HCT116 (cell line): ENCODE data around the gene CLEC16A. TPM values are rescaled to one million over a fixed set of nuclear protein-coding genes. Genes with fewer than 3 reads are reported as not detected.

Source experiments
- ATAC-seq: fragments of 200-7000 bp; cut with Tn5 transposase; 2 replicates; pipeline ENCODE4 v1.9.1; 2020; ENCODE audit warnings: mild to moderate bottlenecking, moderate library complexity
- BruUV-seq: library from RNA; stranded (reverse); fragments of 400-500 nt; replicated peaks from 2 replicates; lab custom pipeline; 2021; lab: Mats Ljungman, UMichigan
- CTCF ChIA-PET: fragments of 300-600 bp; sonication (Branson Sonifier 250); formaldehyde crosslinking; loops from one replicate; lab custom pipeline; 2021; ENCODE audit warnings: antibody characterized with exemption; lab: Charles Lee
- POLR2A ChIA-PET: fragments of 300-600, 350-600 bp; sonication (Branson Sonifier 250); formaldehyde crosslinking; loops from one replicate; lab custom pipeline; 2021; ENCODE audit warnings: antibody characterized with exemption; lab: Charles Lee
- RAD21 ChIA-PET, 2 experiments: fragments of 300-600 bp; sonication (Branson Sonifier 250); formaldehyde crosslinking; loops; one replicate each; lab custom pipeline; 2023; ENCODE audit warnings: low total read pairs in 2 of 2; ENCODE audit not compliant: uncharacterized antibody in 2 of 2, unreplicated experiment in 2 of 2, low non-redundant PET in 1 of 2; lab: Charles Lee
- DNase-seq: peaks from one replicate; pipeline ENCODE4 v3.0.0-alpha.2; 2010; ENCODE audit warnings: low read depth, low spot score
- H2AFZ ChIP-seq: fragments of 200-600 bp; shearing (Covaris generic), sonication (generic); 2 replicates; pipeline ENCODE4 v1.6.1; 2017; ENCODE audit warnings: low read depth, mixed run types, mixed read lengths, antibody characterized with exemption, low read length; ENCODE audit not compliant: poor library complexity, severe bottlenecking
- H3K27ac ChIP-seq: 2 replicates; pipeline ENCODE4 v1.5.1; 2012; ENCODE audit warnings: low read depth, low read length
- H3K27me3 ChIP-seq: fragments of 200-600 bp; sonication (generic); 2 replicates; pipeline ENCODE4 v1.6.1; 2016; ENCODE audit warnings: mixed run types, low read length, mixed read lengths; ENCODE audit not compliant: insufficient read depth
- H3K36me3 ChIP-seq, 2 experiments: fragments of 200-500 bp in 1 of 2; fragments of 200-600 bp in 1 of 2; sonication (Bioruptor generic) in 1 of 2; sonication (generic) in 1 of 2; 2 replicates each; pipeline versions ENCODE4 v1.5.1 to v1.6.1; 2014 to 2016; ENCODE audit warnings: low read length in 2 of 2, inconsistent platforms in 1 of 2, mixed read lengths in 1 of 2, mixed run types in 1 of 2; ENCODE audit not compliant: insufficient read depth in 2 of 2, control insufficient read depth in 1 of 2
- H3K4me1 ChIP-seq, 2 experiments: fragments of 200-600 bp in 1 of 2; sonication (generic) in 1 of 2; 2 replicates each; pipeline versions ENCODE4 v1.5.1 to v1.6.1; 2012 to 2017; ENCODE audit warnings: low read length in 2 of 2, inconsistent platforms in 1 of 2, mild to moderate bottlenecking in 1 of 2, mixed read lengths in 1 of 2, mixed run types in 1 of 2, moderate library complexity in 1 of 2; ENCODE audit not compliant: insufficient read depth in 2 of 2, control insufficient read depth in 1 of 2
- H3K4me2 ChIP-seq: fragments of 200-600 bp; sonication (generic); 2 replicates; pipeline ENCODE4 v1.6.1; 2017; ENCODE audit warnings: mixed run types, low read length, mixed read lengths
- H3K4me3 ChIP-seq, 2 experiments: fragments of 200-600 bp in 1 of 2; sonication (generic) in 1 of 2; replicated peaks in 1 of 2; 2 replicates each; pipeline ENCODE4 v1.5.1; 2011 to 2016; ENCODE audit warnings: low read length in 2 of 2, control low read depth in 1 of 2, low read depth in 1 of 2, mild to moderate bottlenecking in 1 of 2, mixed read lengths in 1 of 2, mixed run types in 1 of 2
- H3K79me2 ChIP-seq: fragments of 200-600 bp; sonication (generic); 2 replicates; pipeline ENCODE4 v1.6.1; 2017; ENCODE audit warnings: mild to moderate bottlenecking, mixed run types, low read length, moderate library complexity, mixed read lengths; ENCODE audit not compliant: insufficient read depth
- H3K9ac ChIP-seq: fragments of 200-600 bp; sonication (generic); 2 replicates; pipeline ENCODE4 v1.6.1; 2016; ENCODE audit warnings: low read length, mixed read lengths
- H3K9me2 ChIP-seq: fragments of 200-600 bp; sonication (generic), shearing (Covaris generic); 2 replicates; pipeline ENCODE4 v1.6.1; 2017; ENCODE audit warnings: mixed run types, mild to moderate bottlenecking, moderate library complexity; ENCODE audit not compliant: insufficient read depth
- H3K9me3 ChIP-seq, 2 experiments: fragments of 200-500 bp in 1 of 2; fragments of 200-600 bp in 1 of 2; sonication (Bioruptor generic) in 1 of 2; sonication (generic) in 1 of 2; 2 replicates each; pipeline ENCODE4 v1.6.1; 2014 to 2017; ENCODE audit warnings: low read length in 2 of 2, mixed read lengths in 2 of 2, inconsistent platforms in 1 of 2, low read depth in 1 of 2, mild to moderate bottlenecking in 1 of 2, mixed run types in 1 of 2, moderate library complexity in 1 of 2; ENCODE audit not compliant: control insufficient read depth in 1 of 2, insufficient read depth in 1 of 2
- H4K20me1 ChIP-seq: fragments of 200-600 bp; sonication (generic), shearing (Covaris generic); 2 replicates; pipeline ENCODE4 v1.6.1; 2017; ENCODE audit warnings: mixed run types, mild to moderate bottlenecking, moderate library complexity; ENCODE audit not compliant: insufficient read depth
- ATF3 ChIP-seq: IDR thresholded peaks from 2 replicates; pipeline ENCODE4 v1.6.1; 2012
- CBX3 ChIP-seq: IDR thresholded peaks from 2 replicates; pipeline ENCODE4 v1.6.1; 2012; ENCODE audit warnings: low read depth
- CTCF ChIP-seq, 3 experiments: fragments of 200-600 bp in 1 of 3; sonication (generic) in 1 of 3; IDR thresholded peaks in 2 of 3; conservative IDR thresholded peaks in 1 of 3; 2 replicates each; pipeline ENCODE4 v1.5.1; 2012 to 2017; ENCODE audit warnings: low read depth in 2 of 3, low read length in 2 of 3, antibody characterized with exemption in 1 of 3, borderline replicate concordance in 1 of 3, control low read depth in 1 of 3, mild to moderate bottlenecking in 1 of 3, mixed read lengths in 1 of 3, mixed run types in 1 of 3, moderate library complexity in 1 of 3; ENCODE audit not compliant: insufficient read depth in 1 of 3
- EGR1 ChIP-seq: IDR thresholded peaks from 2 replicates; pipeline ENCODE4 v1.6.1; 2012; ENCODE audit warnings: low read depth
- EZH2 ChIP-seq: fragments of 200-600 bp; sonication (generic); IDR thresholded peaks from 2 replicates; pipeline ENCODE4 v1.6.1; 2017; ENCODE audit warnings: antibody characterized with exemption, mixed run types
- FOSL1 ChIP-seq: IDR thresholded peaks from 2 replicates; pipeline ENCODE4 v1.6.1; 2012; ENCODE audit warnings: low read depth
- JUND ChIP-seq: IDR thresholded peaks from 2 replicates; pipeline ENCODE4 v1.6.1; 2012
- POLR2A ChIP-seq: IDR thresholded peaks from 2 replicates; pipeline ENCODE4 v1.7.0; 2011; ENCODE audit warnings: borderline replicate concordance; ENCODE audit not compliant: insufficient read depth, insufficient read length; ENCODE audit errors: extremely low read depth
- RAD21 ChIP-seq: IDR thresholded peaks from 2 replicates; pipeline ENCODE4 v1.6.1; 2012; ENCODE audit warnings: low read depth, mild to moderate bottlenecking
- SRF ChIP-seq: IDR thresholded peaks from 2 replicates; pipeline ENCODE4 v1.6.1; 2012; ENCODE audit warnings: low read depth
- YY1 ChIP-seq: IDR thresholded peaks from 2 replicates; pipeline ENCODE4 v1.6.1; 2011; ENCODE audit warnings: low read length, low read depth, moderate library complexity, mild to moderate bottlenecking; ENCODE audit not compliant: insufficient replicate concordance; ENCODE audit errors: extremely low read depth
- ZFX ChIP-seq: fragments of 450-650 bp; IDR thresholded peaks from 2 replicates; pipeline ENCODE4 v1.6.1; 2017
- intact Hi-C: fragments of 100-400 bp; cut with micrococcal nuclease; formaldehyde crosslinking; loops from 2 replicates; pipeline ENCODE4 v1.10.0; 2022
- total RNA-seq: library from RNA; stranded (reverse); gene quantifications from one replicate; pipeline ENCODE4 v1.2.1, GENCODE V29; 2021; ENCODE audit not compliant: unreplicated experiment
- TF ChIP-seq, protein P1 (sequence below): IDR thresholded peaks from 2 replicates; pipeline ENCODE4 v1.6.1; 2012; ENCODE audit warnings: low read depth

The CLEC16A gene
- total RNA-seq, 1 experiment from 2014 or later: 18.0 TPM

DNA sequence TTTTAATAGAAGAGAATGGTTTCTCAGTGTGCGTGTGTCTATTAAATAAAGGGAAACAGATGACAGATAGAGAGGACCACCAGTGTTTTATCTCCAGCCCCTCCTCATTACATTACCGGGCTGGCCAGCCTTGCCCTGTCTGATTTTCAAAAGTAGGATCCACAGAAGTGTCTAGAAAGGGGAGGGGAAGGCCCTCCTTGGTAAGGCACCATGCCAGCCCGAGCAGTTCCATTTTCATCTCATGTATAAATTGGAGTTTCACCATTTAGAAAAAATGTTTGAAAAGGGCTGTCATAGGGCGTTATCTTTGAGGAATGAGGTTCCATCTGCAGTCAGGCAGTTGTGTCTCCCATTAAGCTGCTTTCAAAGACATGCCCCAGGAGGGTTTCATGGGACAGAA lies 214.9 kb downstream of the CLEC16A start:
- H3K36me3 ChIP-seq: no peaks in the 10 kb centered on the region
- BruUV-seq: no TSS peak
- DNase-seq (no peak), ATAC-seq (no peak)
- H2AFZ ChIP-seq: no peak overlapping the region
- ChIA-PET POLR2A (no interaction called here), RAD21 (no interaction called here), CTCF (no interaction called here)
- no peaks in the 10 kb centered on the region for H3K79me2 ChIP-seq
- no peak overlapping the region for H3K27ac ChIP-seq
- no peaks in the 10 kb centered on the region for H3K27me3 ChIP-seq
- H4K20me1 ChIP-seq: no peaks in the 10 kb centered on the region
- intact Hi-C loops: no loop called here
- no peak overlapping the region for H3K4me3 ChIP-seq
- no peaks in the 10 kb centered on the region for H3K9me3 ChIP-seq
- H3K4me2 ChIP-seq: no peak overlapping the region
- TF ChIP-seq FOSL1 (no peak), ZFX (no peak), RAD21 (no peak), JUND (no peak)
- TF ChIP-seq, protein P1, sequence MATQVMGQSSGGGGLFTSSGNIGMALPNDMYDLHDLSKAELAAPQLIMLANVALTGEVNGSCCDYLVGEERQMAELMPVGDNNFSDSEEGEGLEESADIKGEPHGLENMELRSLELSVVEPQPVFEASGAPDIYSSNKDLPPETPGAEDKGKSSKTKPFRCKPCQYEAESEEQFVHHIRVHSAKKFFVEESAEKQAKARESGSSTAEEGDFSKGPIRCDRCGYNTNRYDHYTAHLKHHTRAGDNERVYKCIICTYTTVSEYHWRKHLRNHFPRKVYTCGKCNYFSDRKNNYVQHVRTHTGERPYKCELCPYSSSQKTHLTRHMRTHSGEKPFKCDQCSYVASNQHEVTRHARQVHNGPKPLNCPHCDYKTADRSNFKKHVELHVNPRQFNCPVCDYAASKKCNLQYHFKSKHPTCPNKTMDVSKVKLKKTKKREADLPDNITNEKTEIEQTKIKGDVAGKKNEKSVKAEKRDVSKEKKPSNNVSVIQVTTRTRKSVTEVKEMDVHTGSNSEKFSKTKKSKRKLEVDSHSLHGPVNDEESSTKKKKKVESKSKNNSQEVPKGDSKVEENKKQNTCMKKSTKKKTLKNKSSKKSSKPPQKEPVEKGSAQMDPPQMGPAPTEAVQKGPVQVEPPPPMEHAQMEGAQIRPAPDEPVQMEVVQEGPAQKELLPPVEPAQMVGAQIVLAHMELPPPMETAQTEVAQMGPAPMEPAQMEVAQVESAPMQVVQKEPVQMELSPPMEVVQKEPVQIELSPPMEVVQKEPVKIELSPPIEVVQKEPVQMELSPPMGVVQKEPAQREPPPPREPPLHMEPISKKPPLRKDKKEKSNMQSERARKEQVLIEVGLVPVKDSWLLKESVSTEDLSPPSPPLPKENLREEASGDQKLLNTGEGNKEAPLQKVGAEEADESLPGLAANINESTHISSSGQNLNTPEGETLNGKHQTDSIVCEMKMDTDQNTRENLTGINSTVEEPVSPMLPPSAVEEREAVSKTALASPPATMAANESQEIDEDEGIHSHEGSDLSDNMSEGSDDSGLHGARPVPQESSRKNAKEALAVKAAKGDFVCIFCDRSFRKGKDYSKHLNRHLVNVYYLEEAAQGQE: no peak
- H3K9ac ChIP-seq: no peak overlapping the region
- no peaks in the 10 kb centered on the region for H3K4me1 ChIP-seq
- H3K9me2 ChIP-seq: no peaks in the 10 kb centered on the region

DNA sequence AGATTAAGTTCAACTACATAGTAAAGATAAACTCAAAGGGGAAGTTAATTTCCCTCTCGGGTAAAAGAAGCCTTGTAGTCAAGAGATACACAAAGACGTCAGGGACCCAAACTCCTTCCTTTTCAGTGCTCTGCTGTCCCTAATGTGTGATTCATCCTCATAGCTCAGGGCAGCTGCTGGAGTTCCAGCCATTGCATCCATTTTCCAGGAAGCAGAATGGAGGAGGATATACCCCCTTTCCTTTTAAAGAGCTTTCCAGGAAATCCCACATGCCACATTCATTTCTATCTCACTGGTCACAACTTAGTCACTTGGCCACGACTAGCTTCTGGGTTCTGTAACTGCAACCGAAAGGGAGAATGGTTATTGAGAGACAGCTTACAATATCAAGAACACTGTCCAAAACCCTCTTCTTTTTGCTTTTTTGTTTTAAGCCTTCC lies 216.3 kb downstream of the CLEC16A start:
- ChIA-PET POLR2A (no interaction called here), RAD21 (no interaction called here), CTCF (no interaction called here)
- no peaks in the 10 kb centered on the region for H3K27me3 ChIP-seq
- H2AFZ ChIP-seq: no peak overlapping the region
- no peaks in the 10 kb centered on the region for H3K79me2 ChIP-seq
- no peaks in the 10 kb centered on the region for H3K36me3 ChIP-seq
- DNase-seq (no peak), ATAC-seq (no peak)
- no peak overlapping the region for H3K27ac ChIP-seq
- H3K9me3 ChIP-seq: no peaks in the 10 kb centered on the region
- no peak for TF ChIP-seq POLR2A
- TF ChIP-seq EGR1: no peak
- TF ChIP-seq JUND: no peak
- TF ChIP-seq FOSL1: no peak
- no peak for TF ChIP-seq EZH2
- TF ChIP-seq ATF3: no peak
- no peak for TF ChIP-seq SRF
- no peak for TF ChIP-seq YY1
- TF ChIP-seq CTCF (IDR thresholded peaks at IDR 0.05 in 2 of 3, conservative IDR thresholded peaks at IDR 0.05 in 1 of 3; ENCODE audit: borderline replicate concordance in 1 of 3, insufficient read depth in 1 of 3, low read depth in 2 of 3, low read length in 2 of 3): no peak
- no peak for TF ChIP-seq CBX3
- H3K9me2 ChIP-seq: no peaks in the 10 kb centered on the region
- H3K4me1 ChIP-seq: no peaks in the 10 kb centered on the region
- no peak overlapping the region for H3K4me3 ChIP-seq
- H3K9ac ChIP-seq: no peak overlapping the region
- no peak overlapping the region for H3K4me2 ChIP-seq
- no TSS peak for BruUV-seq
- intact Hi-C loops: no loop called here
- H4K20me1 ChIP-seq: no peaks in the 10 kb centered on the region
